SH-SY5Y (cell line): ENCODE data around the gene DNMT3A.

Source experiments
- GATA2 ChIP-seq: IDR thresholded peaks from 2 replicates; pipeline ENCODE4 v1.6.1; 2011; ENCODE audit warnings: mild to moderate bottlenecking, low read depth, low read length
- GATA3 ChIP-seq: IDR thresholded peaks from 2 replicates; pipeline ENCODE4 v1.6.1; 2011; ENCODE audit warnings: low read depth, mild to moderate bottlenecking, low read length, moderate library complexity

DNA sequence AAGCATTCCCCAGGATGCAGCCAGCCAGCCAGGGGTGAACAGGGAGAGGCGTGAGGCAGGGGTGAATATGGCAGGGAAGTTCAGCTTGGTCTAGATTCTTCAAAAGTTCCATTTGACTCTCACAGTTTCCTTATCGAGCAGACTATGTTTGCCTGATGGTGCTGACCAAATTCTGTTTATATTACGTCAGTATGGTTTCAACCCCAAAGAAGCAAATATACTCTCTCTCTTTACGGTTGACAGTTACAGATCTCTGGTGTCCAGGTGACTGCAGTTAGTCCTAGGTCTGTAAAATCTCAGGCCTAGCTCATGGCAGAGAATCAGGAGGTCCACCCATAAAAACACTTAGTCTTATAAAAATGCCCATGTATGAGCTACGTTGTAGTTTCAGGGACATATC lies 38.3 kb upstream of the DNMT3A start:
- TF ChIP-seq GATA2 = no peak
- no peak for TF ChIP-seq GATA3
